HEK293 (cell line): ENCODE measurements around the gene TTLL10.

Experiments used
- CTCF ChIA-PET: fragments of 350-600 bp; formaldehyde crosslinking; extraction: SDS; loops from one replicate; lab custom pipeline; 2021; ENCODE audit warnings: antibody characterized with exemption; lab: Yijun Ruan, JAX
- POLR2A ChIA-PET: fragments of 300-600 bp; formaldehyde crosslinking; extraction: SDS; loops from one replicate; lab custom pipeline; 2020; ENCODE audit warnings: antibody characterized with exemption, inconsistent platforms; lab: Yijun Ruan, JAX
- H3K27ac ChIP-seq: fragments of 200-500 bp; sonication (Bioruptor generic); 2 replicates; pipeline ENCODE4 v1.5.1; 2014; ENCODE audit warnings: low read depth, low read length, control low read depth, inconsistent platforms; ENCODE audit errors: extremely low read depth
- H3K36me3 ChIP-seq, 2 experiments: fragments of 200-500 bp in 1 of 2; sonication (Bioruptor generic) in 1 of 2; 1 replicate in 1 of 2; 2 replicates in 1 of 2; pipeline ENCODE4 v1.5.1; 2014 to 2017; ENCODE audit warnings: inconsistent platforms in 2 of 2, low read length in 2 of 2; ENCODE audit not compliant: control insufficient read depth in 2 of 2, insufficient read depth in 1 of 2
- H3K4me1 ChIP-seq: fragments of 200-500 bp; sonication (Bioruptor generic); 2 replicates; pipeline ENCODE4 v1.5.1; 2014; ENCODE audit warnings: mild to moderate bottlenecking, low read length, inconsistent platforms; ENCODE audit not compliant: control insufficient read depth, insufficient read depth
- H3K4me3 ChIP-seq: 2 replicates; pipeline ENCODE4 v1.5.1; 2011; ENCODE audit warnings: low read depth, mild to moderate bottlenecking, control low read depth, low read length, moderate library complexity
- H3K9me3 ChIP-seq: fragments of 200-500 bp; sonication (Bioruptor generic); 2 replicates; pipeline ENCODE4 v1.5.1; 2014; ENCODE audit warnings: low read depth, low read length, inconsistent platforms; ENCODE audit not compliant: control insufficient read depth, insufficient read depth
- KLF1 ChIP-seq: fragments of 450-650 bp; formaldehyde crosslinking; IDR thresholded peaks from 2 replicates; pipeline ENCODE4 v1.5.1; 2016; ENCODE audit warnings: missing biosample characterization, missing genetic modification characterization
- KLF8 ChIP-seq: fragments of 450-650 bp; formaldehyde crosslinking; IDR thresholded peaks from 2 replicates; pipeline ENCODE4 v1.5.1; 2016; ENCODE audit warnings: missing biosample characterization, missing genetic modification characterization
- KLF9 ChIP-seq: fragments of 450-650 bp; formaldehyde crosslinking; IDR thresholded peaks from 2 replicates; pipeline ENCODE4 v1.5.1; 2016; ENCODE audit warnings: missing biosample characterization, missing genetic modification characterization, low read depth
- ZIC2 ChIP-seq: fragments of 450-650 bp; formaldehyde crosslinking; IDR thresholded peaks from 2 replicates; pipeline ENCODE4 v1.5.1; 2016; ENCODE audit warnings: missing biosample characterization, missing genetic modification characterization
- ZNF121 ChIP-seq: fragments of 450-650 bp; formaldehyde crosslinking; IDR thresholded peaks from 2 replicates; pipeline ENCODE4 v1.5.1; 2016; ENCODE audit warnings: missing biosample characterization, missing genetic modification characterization
- ZNF211 ChIP-seq: fragments of 450-650 bp; formaldehyde crosslinking; IDR thresholded peaks from 2 replicates; pipeline ENCODE4 v1.5.1; 2016; ENCODE audit warnings: low read depth, missing biosample characterization, missing genetic modification characterization
- ZNF248 ChIP-seq: fragments of 450-650 bp; formaldehyde crosslinking; IDR thresholded peaks from 2 replicates; pipeline ENCODE4 v1.5.1; 2017; ENCODE audit warnings: missing biosample characterization, missing genetic modification characterization
- ZNF341 ChIP-seq: fragments of 450-650 bp; formaldehyde crosslinking; IDR thresholded peaks from 2 replicates; pipeline ENCODE4; 2016; ENCODE audit warnings: low read depth, missing biosample characterization, missing genetic modification characterization
- ZNF391 ChIP-seq: fragments of 450-650 bp; formaldehyde crosslinking; IDR thresholded peaks from 2 replicates; pipeline ENCODE4 v1.5.1; 2016; ENCODE audit warnings: low read depth, missing biosample characterization, missing genetic modification characterization, borderline replicate concordance
- ZNF404 ChIP-seq: fragments of 450-650 bp; formaldehyde crosslinking; IDR thresholded peaks from 2 replicates; pipeline ENCODE4 v1.5.1; 2017; ENCODE audit warnings: missing biosample characterization, missing genetic modification characterization
- ZNF449 ChIP-seq: fragments of 450-650 bp; formaldehyde crosslinking; IDR thresholded peaks from 2 replicates; pipeline ENCODE4 v1.5.1; 2017; ENCODE audit warnings: missing biosample characterization, mild to moderate bottlenecking, missing genetic modification characterization, moderate library complexity
- ZNF660 ChIP-seq: fragments of 450-650 bp; IDR thresholded peaks from 2 replicates; pipeline ENCODE4 v1.5.1; 2018; ENCODE audit warnings: missing biosample characterization, mild to moderate bottlenecking, missing genetic modification characterization
- ZSCAN23 ChIP-seq: fragments of 450-650 bp; formaldehyde crosslinking; IDR thresholded peaks from 2 replicates; pipeline ENCODE4 v1.5.1; 2016; ENCODE audit warnings: missing biosample characterization, missing genetic modification characterization
- ZSCAN30 ChIP-seq: fragments of 450-650 bp; IDR thresholded peaks from 2 replicates; pipeline ENCODE4 v1.5.1; 2018; ENCODE audit warnings: missing biosample characterization, mild to moderate bottlenecking, missing genetic modification characterization, moderate library complexity
- TF ChIP-seq, protein P1 (sequence below): fragments of 450-650 bp; formaldehyde crosslinking; IDR thresholded peaks from 2 replicates; pipeline ENCODE4 v1.5.1; 2016; ENCODE audit warnings: missing biosample characterization, missing genetic modification characterization
- TF ChIP-seq, protein P2 (sequence below): fragments of 450-650 bp; formaldehyde crosslinking; IDR thresholded peaks from 2 replicates; pipeline ENCODE4 v1.5.1; 2016; ENCODE audit warnings: missing biosample characterization, missing genetic modification characterization, borderline replicate concordance
- TF ChIP-seq, protein P3 (sequence below): fragments of 450-650 bp; IDR thresholded peaks from 2 replicates; pipeline ENCODE4 v1.5.1; 2018; ENCODE audit warnings: missing biosample characterization, mild to moderate bottlenecking, missing genetic modification characterization

Gene TTLL10

GRCh38 chr1:1222575-1223225 is 49.0 kb downstream of the TTLL10 start (continued):
- TF ChIP-seq, protein P1, sequence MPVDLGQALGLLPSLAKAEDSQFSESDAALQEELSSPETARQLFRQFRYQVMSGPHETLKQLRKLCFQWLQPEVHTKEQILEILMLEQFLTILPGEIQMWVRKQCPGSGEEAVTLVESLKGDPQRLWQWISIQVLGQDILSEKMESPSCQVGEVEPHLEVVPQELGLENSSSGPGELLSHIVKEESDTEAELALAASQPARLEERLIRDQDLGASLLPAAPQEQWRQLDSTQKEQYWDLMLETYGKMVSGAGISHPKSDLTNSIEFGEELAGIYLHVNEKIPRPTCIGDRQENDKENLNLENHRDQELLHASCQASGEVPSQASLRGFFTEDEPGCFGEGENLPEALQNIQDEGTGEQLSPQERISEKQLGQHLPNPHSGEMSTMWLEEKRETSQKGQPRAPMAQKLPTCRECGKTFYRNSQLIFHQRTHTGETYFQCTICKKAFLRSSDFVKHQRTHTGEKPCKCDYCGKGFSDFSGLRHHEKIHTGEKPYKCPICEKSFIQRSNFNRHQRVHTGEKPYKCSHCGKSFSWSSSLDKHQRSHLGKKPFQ (tag by site-specific recombination) = no peak
- TF ChIP-seq ZIC2 (tag by site-specific recombination) = no peak
- no peak for TF ChIP-seq ZNF211 (tag by site-specific recombination)
- no peak for TF ChIP-seq ZSCAN30
- no peak for TF ChIP-seq ZNF248
- no peak for TF ChIP-seq ZSCAN23 (tag by site-specific recombination)
- TF ChIP-seq, protein P2, sequence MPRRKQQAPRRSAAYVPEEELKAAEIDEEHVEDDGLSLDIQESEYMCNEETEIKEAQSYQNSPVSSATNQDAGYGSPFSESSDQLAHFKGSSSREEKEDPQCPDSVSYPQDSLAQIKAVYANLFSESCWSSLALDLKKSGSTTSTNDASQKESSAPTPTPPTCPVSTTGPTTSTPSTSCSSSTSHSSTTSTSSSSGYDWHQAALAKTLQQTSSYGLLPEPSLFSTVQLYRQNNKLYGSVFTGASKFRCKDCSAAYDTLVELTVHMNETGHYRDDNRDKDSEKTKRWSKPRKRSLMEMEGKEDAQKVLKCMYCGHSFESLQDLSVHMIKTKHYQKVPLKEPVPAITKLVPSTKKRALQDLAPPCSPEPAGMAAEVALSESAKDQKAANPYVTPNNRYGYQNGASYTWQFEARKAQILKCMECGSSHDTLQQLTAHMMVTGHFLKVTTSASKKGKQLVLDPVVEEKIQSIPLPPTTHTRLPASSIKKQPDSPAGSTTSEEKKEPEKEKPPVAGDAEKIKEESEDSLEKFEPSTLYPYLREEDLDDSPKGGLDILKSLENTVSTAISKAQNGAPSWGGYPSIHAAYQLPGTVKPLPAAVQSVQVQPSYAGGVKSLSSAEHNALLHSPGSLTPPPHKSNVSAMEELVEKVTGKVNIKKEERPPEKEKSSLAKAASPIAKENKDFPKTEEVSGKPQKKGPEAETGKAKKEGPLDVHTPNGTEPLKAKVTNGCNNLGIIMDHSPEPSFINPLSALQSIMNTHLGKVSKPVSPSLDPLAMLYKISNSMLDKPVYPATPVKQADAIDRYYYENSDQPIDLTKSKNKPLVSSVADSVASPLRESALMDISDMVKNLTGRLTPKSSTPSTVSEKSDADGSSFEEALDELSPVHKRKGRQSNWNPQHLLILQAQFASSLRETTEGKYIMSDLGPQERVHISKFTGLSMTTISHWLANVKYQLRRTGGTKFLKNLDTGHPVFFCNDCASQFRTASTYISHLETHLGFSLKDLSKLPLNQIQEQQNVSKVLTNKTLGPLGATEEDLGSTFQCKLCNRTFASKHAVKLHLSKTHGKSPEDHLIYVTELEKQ = no peak
- TF ChIP-seq ZNF660 (tag by site-specific recombination) = no peak
- no peak for TF ChIP-seq ZNF404 (tag by site-specific recombination)
- TF ChIP-seq, all 188 proteins: peak for 3

DNA sequence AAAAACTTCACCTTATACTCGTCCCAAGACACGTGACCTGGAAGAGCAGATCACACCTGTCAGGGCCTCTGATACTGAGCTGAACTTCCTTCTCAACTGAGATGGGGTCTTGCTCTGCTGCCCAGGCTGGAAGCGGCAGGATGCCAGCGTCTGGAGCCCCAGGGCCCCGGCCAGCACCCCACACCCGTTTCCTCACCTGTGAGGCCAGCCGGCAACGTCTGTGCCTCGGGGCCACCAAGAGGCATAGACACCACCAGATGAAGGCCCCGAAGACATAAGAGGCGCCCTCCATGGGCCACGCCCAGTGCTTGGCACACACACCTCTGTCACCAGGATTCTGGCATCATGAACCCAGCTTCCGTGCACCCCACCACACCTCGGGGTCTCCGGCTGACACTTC is 49.6 kb downstream of the TTLL10 start:
- Histone ChIP-seq H3K4me3 (no peak overlapping the region), H3K4me1 (no peaks in the 10 kb centered on the region), H3K36me3 (peaks cover 4 to 98% of the 10 kb centered on the region in 2 experiments; a peak in 2 of 3 replicates), H3K27ac (no peak overlapping the region), H3K9me3 (no peaks in the 10 kb centered on the region)
- CTCF ChIA-PET = no interaction called here
- TF ChIP-seq, protein P3, sequence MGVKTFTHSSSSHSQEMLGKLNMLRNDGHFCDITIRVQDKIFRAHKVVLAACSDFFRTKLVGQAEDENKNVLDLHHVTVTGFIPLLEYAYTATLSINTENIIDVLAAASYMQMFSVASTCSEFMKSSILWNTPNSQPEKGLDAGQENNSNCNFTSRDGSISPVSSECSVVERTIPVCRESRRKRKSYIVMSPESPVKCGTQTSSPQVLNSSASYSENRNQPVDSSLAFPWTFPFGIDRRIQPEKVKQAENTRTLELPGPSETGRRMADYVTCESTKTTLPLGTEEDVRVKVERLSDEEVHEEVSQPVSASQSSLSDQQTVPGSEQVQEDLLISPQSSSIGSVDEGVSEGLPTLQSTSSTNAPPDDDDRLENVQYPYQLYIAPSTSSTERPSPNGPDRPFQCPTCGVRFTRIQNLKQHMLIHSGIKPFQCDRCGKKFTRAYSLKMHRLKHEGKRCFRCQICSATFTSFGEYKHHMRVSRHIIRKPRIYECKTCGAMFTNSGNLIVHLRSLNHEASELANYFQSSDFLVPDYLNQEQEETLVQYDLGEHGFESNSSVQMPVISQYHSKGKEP = no peak
- TF ChIP-seq ZNF391 (tag by site-specific recombination) (no peak), ZNF341 (tag by site-specific recombination) (no peak), KLF9 (tag by site-specific recombination) (peak; percentile 36; the same call in 1 of the 2 replicates), ZNF121 (tag by site-specific recombination) (peak; percentile 79), KLF1 (tag by site-specific recombination) (peak; percentile 48), KLF8 (tag by site-specific recombination) (peak; percentile 52; the same call in 1 of the 2 replicates), ZNF449 (tag by site-specific recombination) (no peak)
- TF ChIP-seq, all 188 proteins: peak for 4
- POLR2A ChIA-PET = no interaction called here
